HCEC 1CT (cell line): ENCODE data around the gene PLBD1.
A peak's percentile ranks its signal among the peaks of the same experiment; 100 is the strongest.

Source experiments
- DNase-seq: peaks from one replicate; pipeline ENCODE4 v3.0.0-alpha.2; 2017

Gene PLBD1

GRCh38 chr12:14564336-14564959 lies 3.2 kb downstream of the PLBD1 start:
- no peak for DNase-seq

- DNase-seq, result no peak
Measured at GRCh38 chr12:14563046-14563445, 4.6 kb downstream of the PLBD1 start.

- no peak for DNase-seq
Measured at GRCh38 chr12:14562279-14562678, 5.4 kb downstream of the PLBD1 start.

DNA sequence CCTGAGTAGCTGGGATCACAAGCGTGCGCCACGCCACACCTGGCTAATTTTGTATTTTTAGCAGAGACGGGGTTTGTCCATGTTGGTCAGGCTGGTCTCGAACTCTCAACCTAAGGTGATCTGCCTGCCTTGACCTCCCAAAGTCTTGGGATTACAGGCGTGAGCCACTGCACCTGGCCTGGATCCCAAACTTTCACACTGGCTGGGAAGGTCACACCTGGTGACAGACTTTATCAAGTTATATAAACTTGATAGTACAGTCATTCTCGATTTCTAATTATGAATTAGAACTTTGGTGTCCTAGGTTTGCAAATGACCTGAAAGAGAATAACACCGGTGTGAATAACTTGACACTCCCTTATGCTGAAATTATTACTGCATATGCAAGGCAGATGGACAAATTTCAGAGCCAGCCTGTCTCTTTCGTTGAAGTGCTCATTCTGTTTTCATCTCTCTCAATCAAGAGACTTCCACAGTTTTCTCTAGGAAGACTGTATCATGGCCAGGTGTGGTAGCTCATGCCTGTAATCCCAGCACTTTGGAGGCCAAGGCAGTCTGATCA lies 5.9 kb downstream of the PLBD1 start:
- no peak for DNase-seq

DNA sequence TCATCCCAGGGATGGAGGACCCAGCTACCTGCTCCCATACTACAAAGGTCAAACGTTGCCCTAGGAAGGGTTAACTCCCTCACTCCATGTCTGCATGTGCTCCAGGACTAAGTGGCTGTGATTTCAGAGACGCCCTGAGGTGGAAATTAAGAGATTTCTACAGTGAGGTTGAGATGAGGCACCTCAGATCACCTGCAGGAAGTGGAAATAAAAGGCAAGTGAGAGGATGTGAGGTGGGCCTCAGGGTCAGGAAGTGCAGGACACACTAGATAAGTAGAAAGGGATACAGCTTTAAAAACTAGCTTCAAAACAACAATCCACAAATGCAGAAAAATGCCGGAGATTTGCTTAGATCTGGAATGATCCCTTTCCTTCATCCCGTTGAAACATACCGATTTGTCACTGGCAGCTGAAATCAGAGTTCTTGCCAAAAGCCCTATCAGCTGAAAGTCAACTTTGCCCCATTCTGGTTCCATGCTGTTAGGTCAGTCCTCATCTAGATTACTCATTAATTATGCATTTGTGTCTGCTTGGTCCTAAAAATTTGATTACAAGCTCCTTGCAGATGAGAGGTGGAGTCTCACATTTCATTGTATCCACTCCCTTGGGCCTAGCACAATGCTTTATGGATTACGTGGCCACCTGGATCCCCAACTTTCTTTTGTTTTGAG lies 6.6 kb downstream of the PLBD1 start:
- DNase-seq, result no peak

DNA sequence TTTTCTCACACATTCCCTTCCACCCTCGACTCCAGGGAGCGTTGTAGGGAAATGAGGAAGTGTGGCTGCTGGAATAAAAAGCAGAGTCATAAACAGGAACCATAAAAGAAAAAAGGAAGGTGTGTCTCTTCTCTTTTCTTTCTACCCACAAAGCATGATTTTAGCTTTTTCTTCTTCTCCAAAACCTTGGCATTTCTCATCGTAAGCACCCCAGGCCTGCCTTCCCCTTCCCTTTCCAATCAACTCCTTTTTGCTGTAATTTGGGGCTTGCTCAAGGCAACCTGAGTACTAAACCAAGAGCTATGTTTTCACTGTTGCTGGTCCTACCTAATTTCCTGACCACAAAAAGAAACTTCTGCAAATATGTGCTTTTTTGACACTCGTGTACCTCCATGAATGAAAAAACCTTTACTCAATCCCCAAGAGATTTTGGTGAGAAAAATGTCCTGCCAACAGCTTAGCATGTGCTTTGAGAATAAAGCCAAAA lies 9.2 kb downstream of the PLBD1 start:
- no peak for DNase-seq

- no peak for DNase-seq
Measured at GRCh38 chr12:14557966-14558365, 9.7 kb downstream of the PLBD1 start.

GRCh38 chr12:14554281-14555007 lies 13.2 kb downstream of the PLBD1 start:
- peak; percentile 22 for DNase-seq

- no peak for DNase-seq
Measured at GRCh38 chr12:14548609-14549008, 19.1 kb downstream of the PLBD1 start.

DNA sequence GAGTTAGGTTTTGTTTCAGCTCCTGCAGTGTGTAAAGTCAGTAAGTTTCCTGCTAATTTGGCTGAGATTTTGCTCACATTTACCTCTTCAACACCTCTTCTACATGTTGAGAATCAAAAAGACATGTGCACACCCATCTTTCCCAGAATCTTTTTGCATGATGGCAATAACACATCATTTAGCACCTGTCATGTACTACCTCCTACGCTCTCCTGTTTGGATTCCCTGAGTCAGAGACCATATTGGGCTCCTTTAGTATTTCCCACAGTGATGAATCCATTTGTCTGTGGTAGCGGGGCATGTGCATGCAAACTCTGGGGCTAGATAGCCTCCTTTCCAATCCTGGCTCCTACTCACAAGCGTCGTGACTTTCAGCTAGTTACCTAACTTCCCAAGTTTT lies 20.1 kb downstream of the PLBD1 start:
- DNase-seq, result no peak

- no peak for DNase-seq
Measured at GRCh38 chr12:14545144-14546124, 22.2 kb downstream of the PLBD1 start.

- DNase-seq, result no peak
Measured at GRCh38 chr12:14540801-14541462, 26.8 kb downstream of the PLBD1 start.

- DNase-seq, result no peak
Measured at GRCh38 chr12:14537088-14537487, 30.6 kb downstream of the PLBD1 start.

- DNase-seq, result no peak
Measured at GRCh38 chr12:14532152-14532551, 35.5 kb downstream of the PLBD1 start.

DNA sequence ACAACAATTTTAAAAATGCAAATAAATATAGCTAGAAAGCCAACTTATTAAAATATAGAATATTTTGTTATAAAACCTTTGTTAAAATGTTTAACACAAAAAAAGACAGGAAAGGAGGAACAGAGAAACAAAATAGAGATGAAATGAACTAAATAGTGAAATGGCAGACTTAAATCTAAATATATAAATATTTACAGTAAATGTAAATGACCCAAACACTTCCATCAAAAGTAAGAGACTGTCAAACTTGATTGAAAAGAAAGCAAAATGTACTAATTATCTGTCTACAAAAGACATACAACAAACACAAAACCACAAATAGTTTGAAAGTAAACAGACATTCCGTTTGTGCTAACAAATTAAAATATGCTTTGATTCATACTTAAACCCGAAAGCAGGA lies 41.7 kb downstream of the PLBD1 start:
- no peak for DNase-seq

DNA sequence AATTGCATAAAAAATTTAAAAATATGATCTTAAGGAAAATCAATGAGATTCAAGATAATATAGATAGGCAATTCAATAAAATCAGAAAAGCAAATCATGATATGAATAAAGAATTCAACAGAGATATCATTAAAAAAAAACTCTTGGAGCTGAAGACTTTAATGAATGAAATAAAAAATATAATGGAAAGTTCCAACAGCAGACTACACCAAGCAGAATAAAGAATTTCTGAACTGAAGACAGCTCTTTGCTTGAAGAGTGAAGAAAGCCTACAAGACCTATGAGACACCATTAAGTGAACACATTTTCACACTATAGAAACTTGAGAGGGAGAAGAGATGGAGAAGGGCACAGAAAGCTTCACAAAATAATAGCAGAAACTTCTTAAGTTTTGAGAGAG lies 45.9 kb downstream of the PLBD1 start:
- DNase-seq, result no peak

DNA sequence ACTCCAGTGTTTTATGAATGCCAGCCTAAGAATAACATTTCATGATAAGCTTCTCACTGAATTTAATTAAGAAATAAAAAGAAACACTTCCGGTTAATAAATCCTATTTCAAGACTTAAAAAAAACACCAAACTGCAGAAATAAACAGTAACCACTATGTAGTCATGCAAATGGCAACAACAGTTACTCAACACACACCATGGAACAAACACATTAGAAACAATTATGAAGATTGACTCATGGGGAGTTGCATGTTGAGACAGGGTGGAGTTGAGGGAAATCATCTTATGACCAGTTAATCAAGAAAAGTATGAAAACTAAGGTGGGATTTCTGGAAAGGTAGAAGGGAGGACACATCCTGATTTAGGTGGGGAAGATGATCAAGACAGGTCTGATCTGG lies 52.7 kb downstream of the PLBD1 start:
- DNase-seq, result no peak

DNA sequence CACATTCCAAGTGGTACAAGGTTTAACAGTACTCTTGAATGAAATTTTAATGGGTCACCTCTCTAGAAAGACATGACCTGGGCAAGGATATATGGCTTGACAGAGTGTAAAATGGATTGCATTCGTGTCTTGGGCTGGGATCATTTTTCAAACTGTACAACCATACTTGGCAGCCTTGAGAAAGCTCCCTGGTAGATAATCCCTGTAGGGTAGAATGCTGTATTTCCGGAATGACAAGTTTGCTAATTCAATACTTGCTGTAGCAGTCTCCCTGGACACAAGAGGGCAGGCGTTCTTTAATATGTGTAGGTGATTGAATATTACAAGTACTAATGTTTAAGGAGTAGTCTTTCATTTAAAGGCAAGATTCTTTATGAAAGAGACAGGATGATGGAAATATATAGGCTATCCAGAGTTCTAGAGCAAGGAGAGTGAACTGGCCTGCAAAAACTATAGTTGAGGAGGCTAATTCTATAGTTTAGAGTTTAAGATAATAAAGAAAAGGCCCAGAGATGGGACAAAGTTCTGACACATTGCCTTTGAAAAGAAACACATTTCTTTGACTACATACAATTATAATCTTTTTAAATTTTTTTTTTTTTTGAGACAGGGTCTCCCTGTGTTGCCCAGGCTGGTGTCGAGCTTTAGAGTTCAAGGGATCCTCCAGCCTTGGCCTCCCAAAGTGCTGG lies 53.4 kb downstream of the PLBD1 start:
- peak; percentile 1 for DNase-seq

GRCh38 chr12:14510574-14510973 lies 57.1 kb downstream of the PLBD1 start:
- DNase-seq, result no peak

- DNase-seq, result no peak
Measured at GRCh38 chr12:14505626-14506596, 61.8 kb downstream of the PLBD1 start.
